Activated naive CD8-positive, alpha-beta T cell treated with anti-CD3 and anti-CD28 coated beads, Interleukin-2, amount 50 U/mL, for 16 hours (primary cell): ENCODE data around the gene TTI1.

Experiments
- DNase-seq: peaks from one replicate; pipeline ENCODE4 v3.0.0-alpha.2; 2020; ENCODE audit warnings: low read depth, low spot score

Gene TTI1

GRCh38 chr20:38033330-38034107 is at the start of gene TTI1, which contains the start of gene RPRD1B:
Gene TTI1 (minus strand): TSS chr20:38033456. CDS start chr20:38013816, 19,640 bp downstream.
Gene RPRD1B (plus strand): TSS chr20:38033746. CDS start chr20:38033948, 202 bp downstream.
- peak; percentile 80 for DNase-seq

- DNase-seq, result no peak
Observed at GRCh38 chr20:38082894-38083293, 49.6 kb upstream of the TTI1 start.

GRCh38 chr20:38081575-38081974 is 48.3 kb upstream of the TTI1 start:
- DNase-seq, result no peak

- DNase-seq, result no peak
Observed at GRCh38 chr20:38079353-38079752, 46.1 kb upstream of the TTI1 start.

GRCh38 chr20:38078084-38078483 is 44.8 kb upstream of the TTI1 start:
- DNase-seq, result no peak

- DNase-seq, result no peak
Observed at GRCh38 chr20:38076548-38076947, 43.3 kb upstream of the TTI1 start.

- no peak for DNase-seq
Observed at GRCh38 chr20:38075161-38075998, 42.1 kb upstream of the TTI1 start.

- DNase-seq, result no peak
Observed at GRCh38 chr20:38073307-38074071, 40.2 kb upstream of the TTI1 start.

- DNase-seq, result no peak
Observed at GRCh38 chr20:38072898-38073297, 39.6 kb upstream of the TTI1 start.

- DNase-seq, result no peak
Observed at GRCh38 chr20:38067717-38068365, 34.6 kb upstream of the TTI1 start.

- DNase-seq, result no peak
Observed at GRCh38 chr20:38066969-38067716, 33.9 kb upstream of the TTI1 start.

- no peak for DNase-seq
Observed at GRCh38 chr20:38065764-38066375, 32.6 kb upstream of the TTI1 start.

GRCh38 chr20:38063911-38064530 is 30.8 kb upstream of the TTI1 start:
- no peak for DNase-seq

- no peak for DNase-seq
Observed at GRCh38 chr20:38062890-38063289, 29.6 kb upstream of the TTI1 start.

- DNase-seq, result no peak
Observed at GRCh38 chr20:38061109-38061508, 27.9 kb upstream of the TTI1 start.

- no peak for DNase-seq
Observed at GRCh38 chr20:38060536-38060935, 27.3 kb upstream of the TTI1 start.

- no peak for DNase-seq
Observed at GRCh38 chr20:38059832-38060231, 26.6 kb upstream of the TTI1 start.

- DNase-seq, result peak; percentile 24
Observed at GRCh38 chr20:38057351-38057972, 24.2 kb upstream of the TTI1 start.

GRCh38 chr20:38055848-38056247 is 22.6 kb upstream of the TTI1 start:
- no peak for DNase-seq
